ENCODE results near the gene TTC22.

The TTC22 gene

DNA sequence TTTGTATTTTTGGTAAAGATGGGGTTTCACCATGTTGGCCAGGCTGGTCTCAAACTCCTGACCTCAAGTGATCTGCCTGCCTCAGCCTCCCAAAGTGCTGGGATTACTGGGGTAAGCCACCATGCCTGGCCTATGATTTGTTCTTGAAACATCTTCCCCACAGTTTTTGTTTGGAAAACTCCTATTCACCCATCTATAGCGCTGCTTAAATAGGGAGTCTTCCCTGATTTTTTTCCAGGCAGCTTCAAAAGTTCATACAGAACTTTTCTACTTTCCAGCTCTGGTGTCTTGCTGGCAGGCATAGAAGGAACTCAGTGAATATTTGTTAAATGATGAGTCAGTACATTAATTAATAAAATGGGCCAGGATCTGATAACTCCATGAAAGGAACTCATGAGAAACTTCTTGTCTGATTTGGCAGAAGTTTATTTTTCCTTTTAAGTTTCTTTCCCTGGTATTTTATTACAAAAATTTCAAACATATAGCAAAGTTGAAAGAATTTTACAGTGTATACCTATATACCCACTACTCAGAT is 33.0 kb upstream of the TTC22 start:
- DNase-seq (ENCODE audit: low read depth in 3 of 3) = no peak

DNA sequence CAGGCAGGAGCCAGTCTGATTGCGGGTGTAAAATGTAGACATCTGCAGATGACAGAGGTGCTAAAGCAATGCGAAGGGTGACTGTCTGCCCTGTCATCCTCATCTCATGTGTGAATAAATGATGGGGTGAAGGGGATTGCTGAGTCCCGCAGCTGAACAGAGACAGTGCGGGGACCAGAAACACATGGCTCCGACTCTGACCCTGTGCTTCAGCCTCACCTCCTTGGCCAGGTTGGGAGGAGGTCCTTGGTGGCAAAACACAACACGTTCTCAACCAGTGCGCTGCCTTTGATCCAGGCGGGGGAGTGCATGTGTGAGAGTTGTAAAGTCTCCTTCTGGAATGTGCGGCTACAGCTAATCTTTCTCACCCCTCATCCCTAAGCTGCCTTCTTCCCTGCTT is 32.0 kb upstream of the TTC22 start:
- no peak for DNase-seq (ENCODE audit: low read depth in 3 of 3)

DNA sequence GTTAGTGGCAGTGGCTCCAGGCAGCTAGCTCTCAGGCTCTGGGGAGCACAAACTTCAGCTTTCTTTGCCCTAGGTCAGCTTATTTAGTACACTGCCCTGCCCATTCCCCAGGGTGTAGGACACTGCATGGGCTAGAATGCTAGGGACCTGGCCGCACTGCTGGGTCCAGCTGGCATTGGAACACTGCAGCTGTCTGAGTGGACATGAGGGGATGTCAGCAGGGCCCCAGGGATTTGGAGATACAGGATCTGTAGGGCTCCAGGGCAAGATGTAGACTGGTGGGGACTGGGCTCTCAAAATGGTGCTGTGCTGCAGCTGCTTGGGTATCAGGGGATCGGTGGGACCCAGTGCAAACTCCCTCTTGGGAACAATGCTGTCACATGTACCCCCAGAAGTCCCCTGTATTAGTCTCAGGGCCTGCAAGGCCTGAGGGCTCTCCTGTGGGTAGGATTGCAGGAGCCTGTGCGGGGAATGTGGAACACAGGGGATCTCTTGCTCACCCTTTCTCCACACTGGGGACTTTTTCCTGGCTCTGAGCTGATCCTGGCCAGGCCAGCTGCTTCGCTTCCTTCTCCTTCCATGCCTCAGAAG is 25.2 kb upstream of the TTC22 start:
- no peak for DNase-seq (ENCODE audit: low read depth in 3 of 3)

DNA sequence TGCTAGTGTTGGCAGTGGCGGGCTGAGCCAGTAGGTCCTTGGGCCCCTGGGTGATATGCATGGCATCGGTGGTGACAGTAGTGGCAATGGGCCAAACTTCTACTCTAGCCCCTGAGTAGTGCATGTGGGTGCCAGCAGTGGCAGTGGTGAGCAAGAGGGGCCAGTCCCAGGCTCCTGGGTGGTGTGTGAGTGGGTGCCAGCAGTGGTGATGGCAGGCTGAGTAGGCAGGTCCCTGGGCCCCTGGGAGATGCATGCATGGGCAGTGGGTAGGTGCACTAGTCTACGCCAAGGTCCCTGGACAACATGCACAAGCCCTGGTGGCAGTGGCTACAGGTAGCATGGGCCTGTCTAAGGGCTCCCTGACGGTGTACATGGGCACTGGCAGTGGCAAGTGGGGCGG is 24.6 kb upstream of the TTC22 start:
- no peak for DNase-seq (ENCODE audit: low read depth in 3 of 3)

DNA sequence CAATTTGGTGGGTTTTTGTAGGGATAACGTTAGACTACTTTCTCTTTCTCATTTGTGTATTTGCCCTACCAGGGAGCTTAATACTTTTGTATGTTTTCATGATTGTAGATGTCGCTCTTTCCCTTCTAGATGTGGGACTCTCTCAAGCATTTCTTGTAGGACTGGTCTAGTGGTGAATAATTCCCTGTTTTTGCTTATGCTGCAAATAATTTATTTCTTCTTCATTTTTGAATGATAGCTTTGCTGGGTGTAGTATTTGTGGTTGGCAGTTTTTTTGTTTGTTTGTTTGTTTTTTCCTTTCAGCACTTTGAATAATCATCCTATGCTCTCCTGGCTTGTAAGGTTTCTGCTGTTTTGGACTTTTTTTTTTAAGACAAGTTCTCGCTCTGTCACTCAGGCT is 22.5 kb upstream of the TTC22 start:
- no peak for DNase-seq (ENCODE audit: low read depth in 3 of 3)

DNA sequence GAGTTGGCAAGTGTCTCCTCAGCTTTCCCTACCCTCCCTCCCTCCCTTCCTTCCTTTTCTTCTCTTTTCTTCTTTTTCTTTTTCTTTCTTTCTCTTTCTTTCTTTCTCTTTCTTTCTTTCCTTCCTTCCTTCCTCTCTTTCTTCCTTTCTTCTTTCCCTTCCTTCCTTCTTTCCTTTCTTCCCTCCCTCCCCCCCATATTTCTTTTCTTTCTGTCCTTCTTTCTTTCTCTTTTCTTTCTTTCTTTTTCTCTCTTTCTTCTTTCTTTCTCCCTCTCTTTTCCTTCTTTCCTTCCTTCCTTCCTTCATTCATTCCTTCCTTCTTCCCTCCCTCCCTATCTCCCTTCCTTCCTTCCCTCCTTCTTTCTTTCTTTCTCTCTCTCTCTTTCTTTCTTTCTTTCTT is 18.6 kb upstream of the TTC22 start:
- DNase-seq (ENCODE audit: low read depth in 3 of 3) = no peak

DNA sequence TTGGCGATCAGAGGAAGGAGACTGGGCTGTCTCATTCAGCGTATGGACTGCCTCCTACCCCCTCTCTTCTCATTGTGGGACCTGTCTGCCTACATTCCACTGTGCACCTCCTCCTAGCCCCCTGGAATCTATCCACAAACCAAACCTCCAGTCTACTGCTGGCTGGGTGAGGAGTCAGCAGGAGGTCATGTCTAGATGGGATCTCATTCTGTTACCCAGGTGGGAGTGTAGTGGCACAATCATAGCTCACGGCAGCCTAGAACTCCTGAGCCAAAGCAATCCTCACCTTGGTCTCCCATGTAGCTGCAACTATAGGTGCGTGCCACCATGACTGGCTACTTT is 18.0 kb upstream of the TTC22 start:
- DNase-seq (ENCODE audit: low read depth in 3 of 3) = no peak

DNA sequence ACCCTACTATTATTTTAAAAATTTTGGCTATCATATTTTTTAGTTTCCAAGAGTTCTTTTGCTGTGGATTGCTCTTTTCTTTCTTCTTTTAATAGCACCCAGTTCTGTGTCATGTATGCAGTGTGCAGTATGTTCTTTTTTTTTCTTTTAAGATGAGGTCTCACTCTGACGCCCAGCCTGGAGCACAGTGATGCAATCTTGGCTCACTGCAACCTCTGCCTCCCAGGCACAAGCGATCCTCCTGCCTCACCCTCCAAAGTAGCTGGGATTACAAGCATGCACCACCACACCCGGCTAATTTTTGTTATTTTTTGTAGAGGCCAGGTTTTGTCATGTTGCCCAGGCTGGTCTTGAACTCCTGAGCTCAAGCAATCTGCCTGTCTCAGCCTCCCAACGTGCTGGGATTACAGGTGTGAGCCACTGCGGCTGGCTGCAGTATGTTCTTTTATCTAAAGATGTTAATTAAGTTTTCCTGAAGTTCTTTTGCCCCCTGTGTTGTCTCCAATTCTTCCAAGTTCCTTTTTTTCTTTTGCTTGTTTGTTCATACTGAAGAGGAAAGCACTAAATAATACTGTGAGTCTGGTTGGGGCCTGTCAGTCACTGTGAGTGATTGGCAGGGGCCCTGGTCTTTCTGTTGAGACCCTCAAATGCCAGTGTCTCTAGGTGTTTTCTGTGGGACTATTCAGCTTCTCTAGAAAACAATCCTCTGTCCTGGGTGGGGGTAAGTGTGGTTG is 17.5 kb upstream of the TTC22 start:
- DNase-seq (ENCODE audit: low read depth in 3 of 3) = no peak

DNA sequence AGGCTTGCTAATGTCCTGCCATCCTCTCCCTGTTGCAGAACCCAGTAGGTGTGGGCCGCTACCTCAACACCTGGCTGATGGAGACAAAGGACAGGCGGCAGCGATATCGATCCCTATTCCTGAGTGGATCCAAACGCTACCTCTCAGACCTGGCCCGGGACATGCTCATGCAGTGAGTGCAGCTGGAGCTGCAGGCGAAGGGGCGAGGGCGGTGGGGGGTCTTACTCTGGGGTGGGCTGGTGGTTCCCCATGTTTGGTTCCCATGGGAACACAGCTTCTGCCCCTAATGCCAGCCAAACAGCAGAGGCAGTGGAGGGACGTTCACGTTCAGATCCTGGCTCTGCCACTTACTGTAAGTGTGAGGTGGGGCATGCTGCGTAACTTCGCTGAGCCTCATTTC is 15.8 kb upstream of the TTC22 start:
- no peak for DNase-seq (ENCODE audit: low read depth in 3 of 3)

DNA sequence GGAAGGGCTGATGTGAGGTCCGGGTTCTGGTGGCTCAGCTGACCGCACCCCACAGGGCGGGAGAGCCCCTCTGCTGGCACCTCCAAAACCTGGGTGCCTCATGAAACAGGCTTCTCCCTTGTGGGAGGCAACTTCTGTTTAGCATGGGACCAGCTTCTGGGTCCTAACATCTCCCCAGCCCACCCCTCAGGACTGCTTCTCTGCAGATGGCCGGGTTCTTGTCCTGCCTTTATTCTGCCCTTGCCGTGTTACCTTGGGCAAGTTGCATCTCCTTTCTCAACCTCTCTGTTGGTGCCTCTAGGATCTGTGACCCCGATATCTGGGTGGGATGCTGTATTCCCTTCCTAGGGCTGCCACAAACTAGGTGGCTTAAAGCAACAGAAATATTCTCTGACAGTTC is 15.0 kb upstream of the TTC22 start:
- DNase-seq (ENCODE audit: low read depth in 3 of 3) = no peak

DNA sequence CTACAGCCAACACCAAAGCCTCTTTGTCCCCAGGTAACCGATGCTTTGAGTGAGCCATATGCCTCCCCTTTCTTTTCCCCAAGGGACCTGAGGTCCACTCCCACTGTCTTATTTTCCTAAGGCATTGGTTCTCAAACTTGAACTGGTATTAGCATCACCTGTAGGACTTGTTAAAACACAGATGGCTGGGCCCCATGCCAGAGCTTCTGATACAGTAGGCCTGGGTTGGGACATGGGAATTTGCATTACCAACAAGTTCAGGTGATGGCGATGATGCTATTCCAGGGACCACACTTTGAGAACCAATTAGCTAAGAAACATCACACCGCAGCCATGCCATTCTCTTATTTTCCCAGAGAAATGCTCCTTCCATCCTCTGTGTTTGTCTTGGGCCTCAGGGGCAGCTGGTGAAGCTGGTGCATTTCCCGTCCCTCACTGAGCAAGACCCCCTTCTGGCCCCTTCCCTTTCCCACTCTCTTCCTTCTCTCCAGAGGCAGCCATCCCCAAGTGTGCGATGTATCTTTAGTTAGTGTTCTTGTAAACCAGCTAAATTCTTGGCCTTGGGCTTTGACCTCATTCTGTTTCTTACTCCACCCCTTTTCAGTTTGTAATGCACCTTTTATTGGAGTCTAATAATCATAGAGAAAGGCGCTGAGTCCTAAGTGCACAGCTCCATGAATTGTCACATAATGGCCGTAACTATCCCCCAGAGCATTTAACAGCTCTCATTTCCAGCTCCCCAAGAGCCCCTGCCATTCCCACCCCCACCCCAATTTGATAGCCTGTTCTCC is 14.2 kb upstream of the TTC22 start:
- no peak for DNase-seq (ENCODE audit: low read depth in 3 of 3)

DNA sequence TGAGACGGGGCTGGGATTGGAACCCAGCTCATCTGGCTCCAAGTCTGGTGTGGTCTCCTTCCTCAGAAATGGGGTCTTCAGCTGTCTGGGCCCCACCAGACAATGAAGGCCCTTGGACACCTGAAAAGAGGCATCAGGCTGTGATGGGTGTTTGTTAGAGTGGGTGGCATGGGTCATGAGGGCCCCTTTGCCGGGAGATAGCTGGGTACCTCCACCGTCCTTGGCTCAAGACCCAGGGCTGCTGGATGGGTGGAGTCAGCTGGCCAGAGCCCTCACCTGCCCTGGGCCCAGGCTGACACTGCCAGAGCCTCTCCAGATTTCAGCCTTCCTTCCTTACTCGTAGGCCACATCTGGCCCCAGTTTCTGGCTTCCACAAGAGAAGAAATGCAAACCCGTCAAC is 13.4 kb upstream of the TTC22 start:
- no peak for DNase-seq (ENCODE audit: low read depth in 3 of 3)

DNA sequence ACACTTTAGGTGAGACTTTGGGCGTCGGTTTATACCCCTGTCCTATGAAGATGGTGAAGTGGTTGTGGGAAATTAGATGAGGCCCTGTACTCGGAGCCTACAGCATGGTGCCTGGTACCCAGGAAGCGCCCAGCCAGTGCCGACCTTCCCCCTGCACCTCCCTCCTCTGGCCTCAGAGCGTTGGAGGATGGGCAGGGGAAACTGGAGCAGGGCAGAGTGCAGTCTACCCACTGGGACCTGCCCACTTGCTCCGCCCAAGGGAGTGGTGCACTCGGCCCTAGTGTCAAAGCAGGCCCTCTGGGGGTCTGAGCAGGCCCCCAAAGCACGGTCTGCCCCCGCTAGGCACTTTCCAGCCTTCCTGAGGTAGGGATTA is 13.0 kb upstream of the TTC22 start:
- no peak for DNase-seq (ENCODE audit: low read depth in 3 of 3)

DNA sequence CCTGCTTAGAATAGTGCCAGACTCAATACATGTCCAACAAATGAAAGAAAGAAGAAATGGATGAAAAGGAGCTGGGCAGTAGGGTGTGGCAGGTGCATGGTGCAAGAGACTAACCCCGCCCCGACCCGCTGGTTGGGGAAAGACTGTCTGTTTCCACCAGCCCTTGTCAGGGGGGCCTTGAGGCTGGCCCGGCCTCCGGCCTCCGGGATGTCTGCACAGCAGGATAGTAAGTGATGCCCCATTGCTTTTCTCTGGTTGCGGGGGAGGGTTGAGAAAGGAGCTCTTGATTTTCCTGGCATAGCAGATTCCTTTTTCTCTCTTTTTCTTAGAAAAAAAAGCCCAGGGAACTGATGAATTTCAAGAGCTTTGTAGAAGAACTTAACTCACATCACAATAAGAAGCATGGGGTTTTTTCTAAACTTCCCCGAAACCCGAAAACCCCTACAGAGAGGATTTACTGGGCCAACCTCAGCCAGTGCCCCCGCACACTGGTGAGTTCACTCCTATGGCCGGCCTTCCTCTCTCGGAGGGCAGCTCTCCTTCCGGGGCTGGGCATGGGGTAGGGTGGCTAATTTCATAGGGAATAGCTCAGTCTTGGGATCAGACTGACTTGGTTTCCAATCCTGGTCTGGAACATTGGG is 12.5 kb upstream of the TTC22 start:
- DNase-seq (ENCODE audit: low read depth in 3 of 3) = no peak

DNA sequence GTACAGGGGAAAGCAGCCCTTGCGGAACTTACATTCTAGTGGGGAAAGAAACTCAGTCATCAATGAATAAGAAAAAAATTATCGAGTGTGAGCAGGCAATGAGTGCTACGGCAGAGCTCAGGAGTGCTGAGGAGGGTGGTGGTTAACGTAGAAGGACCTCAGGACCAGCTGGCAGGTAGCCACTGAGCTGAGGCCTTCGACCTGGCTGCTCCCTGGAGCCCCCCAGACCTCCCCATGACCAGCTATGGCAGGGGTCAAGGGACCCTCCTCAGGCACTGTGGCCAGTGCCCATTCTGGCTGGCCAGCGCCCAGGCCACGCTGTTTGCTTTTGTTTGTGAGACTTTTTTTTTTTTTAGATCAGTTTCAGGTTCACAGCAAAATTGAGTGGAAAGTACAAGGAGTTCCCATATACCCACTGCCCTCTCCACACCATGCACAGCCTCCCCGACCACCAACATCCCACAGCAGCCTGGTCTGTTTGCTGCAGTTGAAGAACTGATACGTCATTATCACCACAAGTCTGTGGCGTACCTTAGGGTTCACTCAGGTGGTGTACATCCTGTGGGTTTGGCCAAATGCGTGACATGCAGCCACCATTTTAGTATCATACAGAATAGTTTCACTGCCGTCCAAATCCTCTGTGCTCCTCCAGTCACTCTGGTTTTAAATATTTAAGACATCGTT is 11.8 kb upstream of the TTC22 start:
- no peak for DNase-seq (ENCODE audit: low read depth in 3 of 3)

DNA sequence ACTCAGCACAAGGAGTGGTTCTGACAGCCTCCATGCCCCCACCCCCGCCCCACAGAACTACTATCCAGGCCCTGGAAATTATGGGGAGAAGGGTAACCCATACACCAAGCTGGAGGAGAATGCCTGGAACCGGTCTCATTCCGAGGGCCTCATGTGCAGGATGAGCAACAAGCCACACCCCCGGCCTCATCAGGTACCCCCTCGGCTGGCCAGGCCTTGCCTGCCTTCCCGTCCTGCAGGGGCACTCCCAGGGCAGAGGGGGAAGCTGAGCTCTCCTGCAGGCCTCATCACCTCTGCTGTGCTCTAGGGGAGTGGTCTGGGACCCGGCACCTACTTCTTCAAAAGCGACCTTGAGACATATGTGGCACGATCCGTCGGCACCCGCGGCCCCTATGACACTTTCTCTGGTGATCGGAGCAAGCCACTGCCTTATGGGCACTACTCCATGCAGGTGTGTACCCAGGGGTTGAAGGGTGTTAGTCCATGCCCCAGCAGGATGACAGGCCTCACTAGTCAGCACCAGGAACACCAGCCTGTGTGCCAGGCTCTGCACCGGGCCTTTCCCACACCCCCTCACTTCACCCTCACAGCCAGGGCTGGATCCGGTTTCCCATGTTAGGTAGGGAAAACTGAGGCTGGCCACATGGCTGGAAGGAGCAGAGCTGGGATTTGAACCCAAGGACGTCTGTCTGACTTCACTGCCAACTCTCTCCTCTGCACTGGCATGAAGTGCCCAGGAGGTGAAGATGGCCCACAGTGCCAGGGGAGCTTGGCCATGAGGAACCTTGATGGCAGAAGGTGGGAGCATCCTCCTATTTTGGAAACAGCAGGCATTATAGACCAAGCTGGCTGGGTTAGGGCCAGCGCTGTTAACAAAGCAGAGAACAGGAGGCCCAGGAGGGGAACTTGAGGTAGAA is 10.9 kb upstream of the TTC22 start:
- DNase-seq (ENCODE audit: low read depth in 3 of 3) = no peak

DNA sequence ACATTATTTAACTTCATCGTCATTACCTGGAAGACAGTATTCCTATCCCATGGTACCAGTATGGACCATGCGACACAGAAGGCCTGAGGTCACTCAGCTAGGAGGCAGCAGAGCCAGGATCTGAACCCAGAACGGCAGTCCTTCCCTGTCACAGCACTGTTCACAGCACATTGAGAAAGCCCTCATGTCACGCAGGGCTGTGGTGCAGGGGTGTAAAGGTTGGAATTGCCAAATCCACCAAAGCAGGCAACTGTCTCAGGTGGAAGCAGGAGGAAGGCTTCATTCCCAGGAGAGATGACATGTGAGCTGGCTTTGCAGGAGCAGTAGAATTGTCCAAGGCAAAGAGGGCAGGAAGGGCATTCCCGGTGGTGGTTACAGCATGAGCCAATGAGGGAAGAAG is 9.9 kb upstream of the TTC22 start:
- DNase-seq (ENCODE audit: low read depth in 3 of 3) = no peak

DNA sequence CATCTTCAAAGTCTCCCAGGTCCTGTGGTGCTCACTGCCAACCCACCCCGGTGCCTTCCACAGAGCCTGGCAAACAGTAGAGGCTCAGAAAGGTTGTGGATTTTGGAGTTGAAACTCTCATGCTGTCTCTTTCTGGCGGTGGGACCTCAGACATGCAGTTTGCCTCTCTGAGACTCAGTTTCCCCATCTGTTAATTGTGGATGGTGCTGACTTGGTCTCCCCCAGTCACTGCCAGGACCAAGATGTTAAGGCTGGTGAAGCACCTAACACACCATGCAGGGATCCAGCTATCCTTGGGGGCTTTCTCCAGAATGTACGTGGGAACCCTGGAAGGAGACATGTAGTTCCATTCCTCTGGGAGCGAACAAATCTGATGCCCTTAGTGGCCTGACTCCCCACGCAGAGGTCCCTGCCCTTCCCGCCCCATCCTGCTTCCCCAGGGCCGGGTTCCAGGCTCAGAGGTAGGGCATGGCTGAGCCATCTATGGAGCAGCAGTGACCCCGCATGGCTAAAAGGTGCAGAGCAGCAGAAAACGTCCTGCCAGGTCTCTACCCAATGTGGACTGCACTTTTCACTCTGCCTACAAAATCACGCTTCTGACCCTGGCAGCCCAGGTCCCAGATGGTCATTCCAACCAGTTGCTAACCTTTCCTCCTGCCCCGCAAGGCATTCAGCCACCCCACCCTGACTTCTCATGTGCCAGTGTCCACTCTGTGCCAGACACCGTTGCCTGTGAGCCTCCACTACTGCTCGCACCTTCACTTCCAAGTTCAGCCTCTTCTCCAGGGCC is 9.2 kb upstream of the TTC22 start:
- DNase-seq (ENCODE audit: low read depth in 3 of 3) = peak; percentile 36 to 68 (median 55)

DNA sequence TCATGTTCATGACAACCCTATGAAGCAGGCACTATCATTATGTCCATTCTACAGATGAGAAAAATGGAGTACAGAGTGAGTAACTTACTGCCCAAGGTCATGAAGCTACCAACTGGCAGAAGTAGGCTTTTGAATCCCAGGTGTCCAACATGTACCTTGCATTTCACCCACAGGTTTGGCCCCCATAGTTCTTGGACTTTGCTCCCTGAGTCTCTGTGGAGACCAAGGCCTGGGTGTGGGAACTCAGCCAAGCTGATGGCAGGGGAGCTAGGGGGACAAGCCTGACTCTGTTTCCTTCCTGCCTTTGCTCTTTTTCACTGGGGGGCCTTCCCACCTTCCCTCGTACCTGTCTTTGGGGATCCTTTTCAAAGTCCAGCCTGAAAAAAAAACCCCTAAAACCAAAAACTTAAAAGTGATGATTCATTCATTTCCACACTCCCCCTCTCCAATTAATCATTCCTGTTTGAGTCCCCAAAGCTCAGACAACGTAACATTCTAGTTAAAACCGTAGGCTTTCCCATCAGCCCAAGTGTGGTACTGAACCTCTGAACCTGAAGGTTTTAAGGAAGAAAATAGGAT is 8.5 kb upstream of the TTC22 start:
- DNase-seq (ENCODE audit: low read depth in 3 of 3) = no peak
